ENCODE data around the gene KCTD6. TPM values are rescaled to one million over a fixed set of nuclear protein-coding genes. Genes with fewer than 3 reads are reported as not detected.

The KCTD6 gene
- polyA plus RNA-seq, 3 donors = 11.3 to 18.9 (median 11.9) TPM

DNA sequence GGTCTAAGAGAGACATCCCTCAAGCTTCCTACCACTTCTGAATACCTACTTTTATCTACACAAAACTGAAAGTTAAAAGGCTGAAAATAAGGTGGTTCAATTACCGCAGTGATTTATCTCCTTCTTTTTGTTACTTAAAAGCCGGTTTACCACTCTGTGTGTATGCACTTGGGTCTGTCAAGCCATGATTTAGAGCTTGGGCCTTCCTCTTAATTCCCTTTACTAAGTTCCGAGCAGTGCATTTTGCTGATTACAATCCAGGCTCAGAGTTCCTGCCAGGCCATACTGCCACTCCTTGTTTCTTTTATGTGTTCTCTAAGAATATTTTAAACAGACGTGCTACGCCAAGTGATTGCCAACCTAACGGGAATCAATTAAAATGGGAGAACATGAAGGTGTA is 16.5 kb downstream of the KCTD6 start:
- H3K4me3 ChIP-seq (replicated peaks in 1 of 3; ENCODE audit: low read depth in 2 of 3, low read length in 3 of 3) = no peak overlapping the region
- H4K20me1 ChIP-seq (ENCODE audit: insufficient read depth, low read length) = peaks cover 16% of the 10 kb centered on the region
- H3K9ac ChIP-seq (ENCODE audit: insufficient read depth, low read length, poor library complexity, severe bottlenecking) = no peak overlapping the region
- 0% methylated on average over 1 of the region's 6 CpGs for WGBS (ENCODE audit: insufficient coverage)
- Mint-ChIP-seq H3K36me3 (peaks cover 16 to 26% of the 10 kb centered on the region in 2 donors), H3K27ac (no peak overlapping the region), H3K27me3 (ENCODE audit: low read depth in 3 of 3) (no peaks in the 10 kb centered on the region), H3K9me3 (no peaks in the 10 kb centered on the region), H3K4me1 (peaks cover 5% of the 10 kb centered on the region), H3K4me3 (no peak overlapping the region)
- TF ChIP-seq, protein P1, sequence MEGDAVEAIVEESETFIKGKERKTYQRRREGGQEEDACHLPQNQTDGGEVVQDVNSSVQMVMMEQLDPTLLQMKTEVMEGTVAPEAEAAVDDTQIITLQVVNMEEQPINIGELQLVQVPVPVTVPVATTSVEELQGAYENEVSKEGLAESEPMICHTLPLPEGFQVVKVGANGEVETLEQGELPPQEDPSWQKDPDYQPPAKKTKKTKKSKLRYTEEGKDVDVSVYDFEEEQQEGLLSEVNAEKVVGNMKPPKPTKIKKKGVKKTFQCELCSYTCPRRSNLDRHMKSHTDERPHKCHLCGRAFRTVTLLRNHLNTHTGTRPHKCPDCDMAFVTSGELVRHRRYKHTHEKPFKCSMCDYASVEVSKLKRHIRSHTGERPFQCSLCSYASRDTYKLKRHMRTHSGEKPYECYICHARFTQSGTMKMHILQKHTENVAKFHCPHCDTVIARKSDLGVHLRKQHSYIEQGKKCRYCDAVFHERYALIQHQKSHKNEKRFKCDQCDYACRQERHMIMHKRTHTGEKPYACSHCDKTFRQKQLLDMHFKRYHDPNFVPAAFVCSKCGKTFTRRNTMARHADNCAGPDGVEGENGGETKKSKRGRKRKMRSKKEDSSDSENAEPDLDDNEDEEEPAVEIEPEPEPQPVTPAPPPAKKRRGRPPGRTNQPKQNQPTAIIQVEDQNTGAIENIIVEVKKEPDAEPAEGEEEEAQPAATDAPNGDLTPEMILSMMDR (IDR thresholded peaks at IDR 0.05) = no peak
- no peaks in the 10 kb centered on the region for H3K27me3 ChIP-seq (ENCODE audit: control insufficient read depth in 2 of 2, insufficient read depth in 2 of 2, low read length in 2 of 2)
- H3K36me3 ChIP-seq (replicated peaks in 1 of 2; ENCODE audit: control insufficient read depth in 1 of 2, insufficient read depth in 2 of 2, low read length in 2 of 2) = peaks cover 0 to 16% of the 10 kb centered on the region in 2 donors
- intact Hi-C loops (cut with micrococcal nuclease) = no loop called here
- no peak overlapping the region for H3K27ac ChIP-seq (ENCODE audit: low read depth in 1 of 2, low read length in 2 of 2)
- no peak overlapping the region for H2AFZ ChIP-seq (ENCODE audit: insufficient read depth, low read depth, low read length, poor library complexity, severe bottlenecking)
- no peak overlapping the region for H3K4me2 ChIP-seq (replicated peaks; ENCODE audit: extremely low read depth, low read length, poor library complexity, severe bottlenecking)
- peaks cover 14% of the 10 kb centered on the region for H3K79me2 ChIP-seq (ENCODE audit: insufficient read depth, low read length)
- DNase-seq = no peak
- H3K4me1 ChIP-seq (ENCODE audit: control insufficient read depth in 1 of 2, insufficient read depth in 2 of 2, low read length in 2 of 2) = peaks cover 0 to 4% of the 10 kb centered on the region in 2 donors
- H3K9me3 ChIP-seq (replicated peaks in 1 of 2; ENCODE audit: control insufficient read depth in 1 of 2, insufficient read depth in 1 of 2, low read length in 2 of 2) = no peaks in the 10 kb centered on the region

DNA sequence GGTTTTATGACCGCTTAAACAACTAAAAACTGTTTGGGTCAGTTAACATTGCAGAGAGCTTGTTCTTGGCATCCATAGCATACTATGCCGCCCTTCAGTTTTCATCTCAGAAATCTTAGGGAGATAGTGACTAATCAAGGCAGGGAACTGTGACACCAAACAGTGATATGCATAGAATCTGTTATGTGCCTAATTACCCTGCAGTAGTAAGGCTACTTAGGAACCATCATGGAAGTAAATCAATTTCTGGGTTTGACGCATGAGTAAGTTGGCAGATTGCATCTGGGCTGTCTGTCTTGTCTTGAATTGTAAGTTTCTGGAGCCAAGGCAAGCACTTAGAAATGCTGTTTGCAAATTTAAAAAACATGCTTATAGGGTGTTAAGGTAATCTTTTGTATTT is 22.5 kb downstream of the KCTD6 start:
- no peaks in the 10 kb centered on the region for H3K36me3 ChIP-seq (replicated peaks in 1 of 2; ENCODE audit: control insufficient read depth in 1 of 2, insufficient read depth in 2 of 2, low read length in 2 of 2)
- WGBS (ENCODE audit: insufficient coverage) = 100% methylated on average over 2 of the region's 3 CpGs
- TF ChIP-seq, protein P1 (IDR thresholded peaks at IDR 0.05) = no peak
- no peak overlapping the region for H3K4me3 ChIP-seq (replicated peaks in 1 of 3; ENCODE audit: low read depth in 2 of 3, low read length in 3 of 3)
- Mint-ChIP-seq H3K4me1 (peaks cover 2% of the 10 kb centered on the region), H3K4me3 (no peak overlapping the region), H3K27ac (no peak overlapping the region), H3K36me3 (peaks cover 0 to 11% of the 10 kb centered on the region in 2 donors), H3K9me3 (no peaks in the 10 kb centered on the region), H3K27me3 (ENCODE audit: low read depth in 3 of 3) (peaks cover 0 to 5% (median 1%) of the 10 kb centered on the region in 3 donors)
- no peak overlapping the region for H3K4me2 ChIP-seq (replicated peaks; ENCODE audit: extremely low read depth, low read length, poor library complexity, severe bottlenecking)
- no peak for DNase-seq
- no peaks in the 10 kb centered on the region for H4K20me1 ChIP-seq (ENCODE audit: insufficient read depth, low read length)
- H3K9ac ChIP-seq (ENCODE audit: insufficient read depth, low read length, poor library complexity, severe bottlenecking) = no peak overlapping the region
- H3K79me2 ChIP-seq (ENCODE audit: insufficient read depth, low read length) = no peaks in the 10 kb centered on the region
- intact Hi-C loops (cut with micrococcal nuclease) = no loop called here
- H3K9me3 ChIP-seq (replicated peaks in 1 of 2; ENCODE audit: control insufficient read depth in 1 of 2, insufficient read depth in 1 of 2, low read length in 2 of 2) = no peaks in the 10 kb centered on the region
- H3K27ac ChIP-seq (ENCODE audit: low read depth in 1 of 2, low read length in 2 of 2) = no peak overlapping the region
- H2AFZ ChIP-seq (ENCODE audit: insufficient read depth, low read depth, low read length, poor library complexity, severe bottlenecking) = no peak overlapping the region
- H3K27me3 ChIP-seq (ENCODE audit: control insufficient read depth in 2 of 2, insufficient read depth in 2 of 2, low read length in 2 of 2) = no peaks in the 10 kb centered on the region
- no peaks in the 10 kb centered on the region for H3K4me1 ChIP-seq (ENCODE audit: control insufficient read depth in 1 of 2, insufficient read depth in 2 of 2, low read length in 2 of 2)
